ENCODE measurements around the gene RHNO1. TPM values are rescaled to one million over a fixed set of nuclear protein-coding genes. Genes with fewer than 3 reads are reported as not detected.
"Not testable (repeated sequence)": the region's sequence is repeated elsewhere in the genome, so short reads cannot be mapped to it uniquely, and the experiment has no call there.

Gene RHNO1
- total RNA-seq, 3 donors from 2014 or later, result 8.7 to 20.1 (median 15.5) TPM

- intact Hi-C loops (cut with DNase I, micrococcal nuclease), result loop anchor here in 1 of 2 donors (5.0 kb wide), 1 partner anchor 183 kb away; no protein-coding TSS in a partner anchor
- H3K9me3 ChIP-seq, result no peaks in the 10 kb centered on the region
- H3K36me3 ChIP-seq (ENCODE audit: low read depth), result no peaks in the 10 kb centered on the region
- peaks cover 14% of the 10 kb centered on the region for H3K4me1 ChIP-seq (ENCODE audit: low read depth)
- H3K4me3 ChIP-seq, result no peak overlapping the region
- TF ChIP-seq CTCF (IDR thresholded peaks at IDR 0.05), result no peak
- DNase-seq (no peak), ATAC-seq (no peak)
Measured at GRCh38 chr12:2858944-2859421, 18.0 kb upstream of the RHNO1 start.

- DNase-seq, result no peak
- no peak for ATAC-seq
- H3K4me1 ChIP-seq (ENCODE audit: low read depth), result peaks cover 5% of the 10 kb centered on the region
- TF ChIP-seq CTCF (IDR thresholded peaks at IDR 0.05), result no peak
- H3K4me3 ChIP-seq, result no peak overlapping the region
- intact Hi-C loops (cut with DNase I, micrococcal nuclease), result no loop called here
- H3K9me3 ChIP-seq, result no peaks in the 10 kb centered on the region
- no peaks in the 10 kb centered on the region for H3K36me3 ChIP-seq (ENCODE audit: low read depth)
Measured at GRCh38 chr12:2860170-2860569, 16.9 kb upstream of the RHNO1 start.

- no peak for DNase-seq
- Histone ChIP-seq H3K4me1 (ENCODE audit: low read depth) (no peaks in the 10 kb centered on the region), H3K9me3 (no peaks in the 10 kb centered on the region), H3K36me3 (ENCODE audit: low read depth) (no peaks in the 10 kb centered on the region), H3K4me3 (no peak overlapping the region)
- ATAC-seq, result no peak
- TF ChIP-seq CTCF (IDR thresholded peaks at IDR 0.05), result no peak
- intact Hi-C loops (cut with DNase I, micrococcal nuclease), result no loop called here
Measured at GRCh38 chr12:2862876-2863275, 14.1 kb upstream of the RHNO1 start.

DNA sequence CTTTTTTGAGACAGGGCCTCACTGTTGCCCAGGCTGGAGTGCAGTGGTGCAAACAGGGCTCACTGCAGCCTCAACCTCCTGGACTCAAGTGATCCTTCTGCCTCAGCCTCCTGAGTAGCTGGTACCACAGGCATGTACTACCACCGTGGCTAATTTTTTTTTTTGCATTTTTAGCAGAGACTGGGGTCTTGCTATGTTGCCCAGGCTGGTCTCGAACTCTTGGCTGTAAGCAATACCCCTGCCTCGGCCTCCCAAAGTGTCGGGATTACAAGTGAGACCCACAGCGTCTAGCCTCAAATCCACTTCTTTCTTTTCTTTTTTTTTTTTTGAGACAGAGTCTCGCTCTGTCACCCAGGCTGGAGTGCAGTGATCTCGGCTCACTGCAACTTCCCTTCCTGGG, 13.6 kb upstream of the RHNO1 start:
- DNase-seq; H3K4me3 ChIP-seq; H3K9me3 ChIP-seq; H3K36me3 ChIP-seq (ENCODE audit: low read depth); intact Hi-C loops (cut with DNase I, micrococcal nuclease); H3K4me1 ChIP-seq (ENCODE audit: low read depth); ATAC-seq: not testable (repeated sequence)

GRCh38 chr12:2864198-2864597, 12.8 kb upstream of the RHNO1 start:
- DNase-seq (no peak), ATAC-seq (no peak)
- no peak for TF ChIP-seq CTCF (IDR thresholded peaks at IDR 0.05)
- H3K9me3 ChIP-seq, result no peaks in the 10 kb centered on the region
- intact Hi-C loops (cut with DNase I, micrococcal nuclease), result no loop called here
- no peaks in the 10 kb centered on the region for H3K36me3 ChIP-seq (ENCODE audit: low read depth)
- no peak overlapping the region for H3K4me3 ChIP-seq
- H3K4me1 ChIP-seq (ENCODE audit: low read depth), result no peaks in the 10 kb centered on the region

GRCh38 chr12:2868986-2869632, 7.9 kb upstream of the RHNO1 start:
- ATAC-seq; H3K36me3 ChIP-seq (ENCODE audit: low read depth); H3K9me3 ChIP-seq; DNase-seq; H3K4me3 ChIP-seq; H3K4me1 ChIP-seq (ENCODE audit: low read depth); intact Hi-C loops (cut with DNase I, micrococcal nuclease): not testable (repeated sequence)

Measured in mucosa of descending colon (tissue), 3 donors.